Immature natural killer cell (primary cell): ENCODE measurements around the gene MAP7. TPM values are rescaled to one million over a fixed set of nuclear protein-coding genes. Genes with fewer than 3 reads are reported as not detected.

Source experiments
- DNase-seq, 3 donors: peaks; one replicate each; pipeline ENCODE4 v3.0.0; 2022; ENCODE audit warnings: mixed read lengths in 1 of 3
- H3K27ac Mint-ChIP-seq, 6 donors: one replicate each; pipeline ENCODE4 v1.8.0; 2020; ENCODE audit warnings: mixed read lengths in 6 of 6, mild to moderate bottlenecking in 5 of 6, inconsistent platforms in 4 of 6, moderate library complexity in 3 of 6
- H3K27me3 Mint-ChIP-seq, 3 donors: one replicate each; pipeline ENCODE4 v1.8.0; 2020 to 2021; ENCODE audit warnings: low read depth in 3 of 3, mild to moderate bottlenecking in 3 of 3, mixed read lengths in 3 of 3, moderate library complexity in 3 of 3, inconsistent platforms in 1 of 3
- H3K36me3 Mint-ChIP-seq, 3 donors: one replicate each; pipeline ENCODE4 v1.8.0; 2020; ENCODE audit warnings: mixed read lengths in 3 of 3, inconsistent platforms in 2 of 3, mild to moderate bottlenecking in 2 of 3
- H3K4me1 Mint-ChIP-seq, 2 donors: one replicate each; pipeline ENCODE4 v1.8.0; 2020; ENCODE audit warnings: inconsistent platforms in 2 of 2, mild to moderate bottlenecking in 2 of 2, mixed read lengths in 2 of 2, moderate library complexity in 1 of 2
- H3K4me3 Mint-ChIP-seq, 5 donors: one replicate each; pipeline ENCODE4 v1.8.0; 2020; ENCODE audit warnings: mild to moderate bottlenecking in 5 of 5, mixed read lengths in 5 of 5, inconsistent platforms in 3 of 5, moderate library complexity in 3 of 5
- H3K9me3 Mint-ChIP-seq, 6 donors: one replicate each; pipeline ENCODE4 v1.8.0; 2020; ENCODE audit warnings: mild to moderate bottlenecking in 6 of 6, mixed read lengths in 6 of 6, inconsistent platforms in 4 of 6, moderate library complexity in 3 of 6
- polyA plus RNA-seq, 3 donors: library from polyadenylated mRNA; unstranded; fragments of 300-500 nt; fragmentation: Illumina TruSeq; gene quantifications; one replicate each; pipeline ENCODE4 v1.2.3, GENCODE V29; 2021

MAP7 gene
- polyA plus RNA-seq, 3 donors from 2014 or later, result 0.07 to 0.41 TPM; not detected in 1

DNA sequence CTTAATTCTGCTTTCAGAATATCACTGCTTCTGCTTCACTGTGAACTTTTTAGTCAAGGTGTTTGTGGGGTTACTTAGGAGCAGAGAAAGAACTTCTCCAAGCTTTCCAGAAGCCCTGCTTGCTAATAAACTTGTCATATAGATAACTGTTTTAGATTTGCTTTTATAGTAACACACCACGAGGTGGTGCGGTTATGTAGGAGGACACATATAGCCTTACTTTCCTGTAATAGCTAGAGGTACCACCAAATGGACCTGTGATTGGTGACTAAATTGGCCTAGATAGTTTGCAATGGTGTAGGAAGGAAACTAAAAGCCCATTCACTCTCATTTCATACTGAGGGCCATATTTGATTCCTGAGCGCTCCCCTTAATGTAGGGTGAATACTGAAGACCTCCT lies 208.3 kb downstream of the MAP7 start:
- H3K36me3 Mint-ChIP-seq, result no peaks in the 10 kb centered on the region
- no peaks in the 10 kb centered on the region for H3K9me3 Mint-ChIP-seq
- DNase-seq, result no peak
- peaks cover 0 to 2% (median 0%) of the 10 kb centered on the region in 3 donors for H3K27me3 Mint-ChIP-seq
- no peaks in the 10 kb centered on the region for H3K4me1 Mint-ChIP-seq
- no peak overlapping the region for H3K4me3 Mint-ChIP-seq
- no peak overlapping the region for H3K27ac Mint-ChIP-seq

DNA sequence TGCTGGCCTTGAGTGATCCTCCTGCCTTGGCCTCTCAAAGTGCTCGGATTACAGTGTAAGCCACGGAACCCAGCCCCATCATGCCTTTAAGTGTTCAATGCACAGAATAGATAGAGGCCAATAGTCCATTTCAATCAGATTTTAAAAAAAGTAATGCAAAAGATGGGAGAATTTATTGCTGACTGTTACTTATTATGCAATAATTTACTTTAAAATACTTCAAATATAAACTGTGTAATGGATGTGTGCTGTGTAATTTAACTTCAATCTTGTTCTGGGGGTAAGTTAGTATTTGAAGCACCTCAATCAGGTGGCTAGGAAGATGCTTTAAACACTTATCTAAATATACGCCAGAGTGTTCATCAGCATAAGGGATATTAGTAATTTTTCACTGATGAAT lies 208.9 kb downstream of the MAP7 start:
- Mint-ChIP-seq H3K4me3 (no peak overlapping the region), H3K27me3 (peaks cover 0 to 2% (median 0%) of the 10 kb centered on the region in 3 donors), H3K4me1 (no peaks in the 10 kb centered on the region)

DNA sequence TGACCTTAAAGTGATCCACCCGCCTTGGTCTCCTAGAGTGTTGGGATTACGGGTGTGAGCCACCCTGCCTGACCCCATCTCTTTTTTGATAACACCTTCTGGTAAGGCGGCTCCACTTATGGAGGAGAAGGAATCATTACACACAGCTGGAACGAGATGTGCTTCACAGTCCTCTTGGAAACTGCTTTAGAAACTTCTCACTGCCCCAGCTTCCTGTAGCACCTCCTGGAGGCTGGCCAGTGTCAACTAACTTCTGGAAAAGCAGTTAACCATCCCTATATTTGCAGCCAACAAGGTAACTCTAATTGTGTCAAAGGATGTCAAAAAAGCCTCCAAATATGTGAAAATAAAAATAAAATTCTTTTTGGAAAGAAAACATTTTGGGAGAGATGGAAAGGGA lies 211.7 kb downstream of the MAP7 start:
- Mint-ChIP-seq H3K4me3 (no peak overlapping the region), H3K4me1 (no peaks in the 10 kb centered on the region), H3K9me3 (no peaks in the 10 kb centered on the region), H3K27me3 (peaks cover 0 to 4% (median 2%) of the 10 kb centered on the region in 3 donors), H3K27ac (no peak overlapping the region), H3K36me3 (no peaks in the 10 kb centered on the region)
- DNase-seq, result no peak

More for the DNA sequence above, 208.9 kb downstream of the MAP7 start:
- no peak overlapping the region for H3K27ac Mint-ChIP-seq
- no peaks in the 10 kb centered on the region for H3K9me3 Mint-ChIP-seq
- DNase-seq, result no peak
- no peaks in the 10 kb centered on the region for H3K36me3 Mint-ChIP-seq

DNA sequence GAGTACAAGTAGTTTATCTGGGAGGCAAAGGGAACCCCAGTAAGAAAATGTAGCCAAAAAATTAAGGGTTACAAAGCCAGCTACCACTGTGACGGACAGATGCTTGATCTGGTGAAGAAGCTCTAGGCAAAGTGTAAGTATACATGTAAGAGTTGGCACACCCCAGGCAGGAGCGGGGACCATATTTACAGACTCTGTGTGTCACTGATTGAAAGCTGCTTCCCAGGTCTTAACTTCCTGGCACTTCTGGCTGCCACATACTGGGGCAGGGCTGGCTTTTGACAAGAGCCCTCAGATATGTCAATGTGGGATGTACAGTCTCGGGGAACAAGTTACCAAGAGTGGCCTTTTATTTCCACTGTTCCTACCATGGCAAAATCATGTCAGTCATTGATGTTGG lies 212.6 kb downstream of the MAP7 start:
- Mint-ChIP-seq H3K4me3 (no peak overlapping the region), H3K27ac (no peak overlapping the region), H3K9me3 (no peaks in the 10 kb centered on the region), H3K27me3 (peaks cover 0 to 4% (median 2%) of the 10 kb centered on the region in 3 donors), H3K4me1 (no peaks in the 10 kb centered on the region), H3K36me3 (no peaks in the 10 kb centered on the region)
- DNase-seq, result no peak

DNA sequence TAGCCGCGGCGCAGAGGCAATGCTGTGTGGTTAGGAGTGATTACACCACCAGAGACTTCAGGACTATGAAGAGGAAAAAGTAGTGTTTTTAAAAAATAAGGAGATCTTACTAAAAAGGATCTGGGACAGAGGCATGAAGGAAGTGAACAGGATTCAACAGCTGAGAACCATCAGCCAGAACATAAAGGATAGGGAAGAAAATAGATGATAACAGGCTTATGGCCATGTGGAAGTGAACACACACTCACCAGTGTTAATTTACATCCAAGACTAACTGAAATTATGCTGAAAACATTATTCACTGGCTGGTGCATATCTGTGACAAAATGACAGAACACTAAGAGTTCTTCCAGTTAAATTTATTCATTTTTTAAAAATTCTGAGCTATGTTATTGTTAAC lies 213.1 kb downstream of the MAP7 start:
- Mint-ChIP-seq H3K36me3 (no peaks in the 10 kb centered on the region), H3K4me1 (no peaks in the 10 kb centered on the region), H3K27ac (no peak overlapping the region), H3K27me3 (peaks cover 0 to 4% (median 2%) of the 10 kb centered on the region in 3 donors), H3K4me3 (no peak overlapping the region), H3K9me3 (no peaks in the 10 kb centered on the region)
- no peak for DNase-seq

DNA sequence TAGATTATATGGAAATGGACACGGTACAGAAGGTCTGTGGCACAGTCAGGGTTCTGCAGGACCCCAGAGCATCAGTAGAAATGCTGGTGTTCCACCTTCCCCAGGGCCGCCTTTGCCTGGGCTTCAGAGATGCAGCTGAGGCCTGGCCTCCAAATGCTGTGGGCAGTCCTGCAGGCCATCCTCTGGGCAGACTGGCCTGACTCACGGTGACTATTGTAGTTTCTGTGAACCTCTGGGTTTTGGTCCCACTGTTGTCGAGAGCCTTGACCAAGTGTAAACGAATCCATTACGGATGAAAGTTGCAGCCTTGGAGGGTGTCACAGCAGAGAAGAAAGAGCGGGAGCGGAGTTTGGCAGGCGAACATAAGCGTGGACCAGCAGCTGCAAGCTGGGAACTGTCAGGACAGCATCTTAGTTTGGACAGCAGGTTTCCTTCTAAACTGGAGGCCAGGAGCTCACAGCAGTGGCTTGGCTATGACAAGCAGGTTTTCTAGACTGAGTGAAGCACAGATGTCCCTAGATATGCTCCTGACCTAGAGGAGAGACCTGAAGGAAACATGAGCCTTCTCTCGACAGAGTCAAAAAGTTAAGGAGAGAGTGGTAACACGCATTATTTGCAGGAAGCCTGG lies 214.4 kb downstream of the MAP7 start:
- Mint-ChIP-seq H3K27me3 (peaks cover 0 to 4% (median 2%) of the 10 kb centered on the region in 3 donors), H3K36me3 (no peaks in the 10 kb centered on the region), H3K4me3 (no peak overlapping the region), H3K4me1 (no peaks in the 10 kb centered on the region), H3K9me3 (no peaks in the 10 kb centered on the region), H3K27ac (no peak overlapping the region)
- no peak for DNase-seq

DNA sequence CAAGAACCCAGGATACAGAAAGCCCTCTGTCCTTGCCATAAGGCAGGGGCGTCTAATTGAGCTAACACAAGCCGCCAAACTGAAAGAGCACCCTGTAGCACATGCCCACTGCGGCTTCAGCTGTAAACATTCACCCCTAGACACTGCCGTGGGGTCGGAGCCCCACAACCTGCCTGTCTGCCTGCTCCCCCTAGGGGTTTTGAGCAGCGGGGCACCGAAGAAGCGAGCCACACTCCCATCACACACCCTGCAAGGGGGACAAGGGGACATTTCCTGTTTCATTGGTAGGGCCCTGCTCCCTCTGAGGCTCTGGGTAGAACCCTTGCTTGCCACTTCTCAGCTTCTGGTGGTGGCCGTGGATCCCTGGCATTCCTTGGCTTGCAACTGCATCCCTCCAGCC lies 215.4 kb downstream of the MAP7 start:
- H3K9me3 Mint-ChIP-seq, result no peaks in the 10 kb centered on the region
- no peak for DNase-seq
- H3K27me3 Mint-ChIP-seq, result peaks cover 0 to 4% (median 2%) of the 10 kb centered on the region in 3 donors
- H3K4me3 Mint-ChIP-seq, result no peak overlapping the region
- H3K36me3 Mint-ChIP-seq, result no peaks in the 10 kb centered on the region
- H3K4me1 Mint-ChIP-seq, result no peaks in the 10 kb centered on the region
- H3K27ac Mint-ChIP-seq, result no peak overlapping the region

- Mint-ChIP-seq H3K27ac (no peak overlapping the region), H3K27me3 (peaks cover 0 to 4% (median 2%) of the 10 kb centered on the region in 3 donors), H3K4me1 (no peaks in the 10 kb centered on the region), H3K9me3 (no peaks in the 10 kb centered on the region), H3K4me3 (no peak overlapping the region), H3K36me3 (no peaks in the 10 kb centered on the region)
- DNase-seq, result no peak
Observed at GRCh38 chr6:136334465-136334846, 215.8 kb downstream of the MAP7 start.

DNA sequence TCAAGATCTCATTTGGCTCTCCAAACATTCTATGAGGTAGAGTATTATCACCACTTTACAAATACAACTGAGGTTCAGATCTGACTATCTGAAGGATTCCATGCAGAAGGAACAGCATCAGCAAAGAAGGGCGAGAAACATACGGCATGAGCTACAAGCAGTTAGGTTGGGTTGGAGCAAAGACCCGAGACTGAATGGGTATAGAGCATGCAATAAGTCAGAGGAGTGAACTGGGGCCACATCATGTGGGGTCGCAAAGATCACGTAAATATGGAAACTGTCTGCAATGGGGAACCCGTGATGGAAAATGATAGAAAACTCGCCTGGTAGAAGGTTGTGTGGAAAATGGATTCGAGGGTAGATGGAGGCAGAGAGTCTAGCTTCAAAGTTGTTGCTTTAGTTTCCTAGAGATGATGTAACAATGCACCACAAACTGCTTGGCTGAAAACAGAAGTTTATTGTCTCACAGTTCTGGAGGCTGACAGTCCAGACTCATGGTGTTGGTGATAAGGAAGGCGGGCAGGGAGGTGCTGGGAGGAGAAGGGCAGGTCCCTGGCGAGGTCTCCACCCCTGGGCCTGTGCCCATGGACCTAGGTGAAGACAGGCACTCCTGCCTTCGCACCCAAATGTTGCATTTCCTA lies 216.3 kb downstream of the MAP7 start:
- no peak overlapping the region for H3K27ac Mint-ChIP-seq

DNA sequence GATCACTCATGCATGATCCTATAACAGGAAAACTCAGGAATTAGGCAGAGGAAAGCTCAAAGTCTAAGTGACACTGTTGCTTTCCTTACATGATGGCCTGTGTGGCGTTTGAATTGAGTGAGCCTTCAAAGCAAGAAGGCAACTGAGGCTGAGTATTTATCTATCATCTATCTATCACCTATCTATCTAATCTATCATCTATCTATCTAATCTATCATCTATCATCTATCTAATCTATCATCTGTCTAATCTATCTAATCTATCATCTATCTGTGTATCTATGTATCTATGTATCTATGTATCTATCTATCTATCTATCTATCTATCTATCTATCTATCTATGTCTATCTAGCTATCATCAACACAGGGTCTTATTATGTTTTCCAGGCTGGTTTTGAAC lies 218.8 kb downstream of the MAP7 start:
- Mint-ChIP-seq H3K9me3 (no peaks in the 10 kb centered on the region), H3K36me3 (no peaks in the 10 kb centered on the region), H3K4me3 (no peak overlapping the region), H3K4me1 (no peaks in the 10 kb centered on the region), H3K27me3 (peaks cover 0 to 4% (median 2%) of the 10 kb centered on the region in 3 donors), H3K27ac (no peak overlapping the region)
- no peak for DNase-seq

More for the DNA sequence above, 216.3 kb downstream of the MAP7 start:
- Mint-ChIP-seq H3K36me3 (no peaks in the 10 kb centered on the region), H3K4me3 (no peak overlapping the region), H3K4me1 (no peaks in the 10 kb centered on the region), H3K9me3 (no peaks in the 10 kb centered on the region), H3K27me3 (peaks cover 0 to 4% (median 2%) of the 10 kb centered on the region in 3 donors)
- no peak for DNase-seq

GRCh38 chr6:136330634-136331033 lies 219.6 kb downstream of the MAP7 start:
- Mint-ChIP-seq H3K27me3 (peaks cover 0 to 4% (median 2%) of the 10 kb centered on the region in 3 donors), H3K4me3 (no peak overlapping the region), H3K4me1 (no peaks in the 10 kb centered on the region), H3K9me3 (no peaks in the 10 kb centered on the region), H3K27ac (no peak overlapping the region), H3K36me3 (no peaks in the 10 kb centered on the region)
- no peak for DNase-seq

GRCh38 chr6:136326038-136326553 lies 224.1 kb downstream of the MAP7 start:
- Mint-ChIP-seq H3K27me3 (no peaks in the 10 kb centered on the region), H3K9me3 (no peaks in the 10 kb centered on the region), H3K4me3 (no peak overlapping the region), H3K4me1 (no peaks in the 10 kb centered on the region), H3K27ac (no peak overlapping the region), H3K36me3 (no peaks in the 10 kb centered on the region)
- peak in 1 of 3 donors; percentile 3 for DNase-seq

GRCh38 chr6:136324686-136325380 lies 225.4 kb downstream of the MAP7 start:
- Mint-ChIP-seq H3K36me3 (no peaks in the 10 kb centered on the region), H3K4me3 (no peak overlapping the region), H3K9me3 (no peaks in the 10 kb centered on the region), H3K4me1 (no peaks in the 10 kb centered on the region), H3K27me3 (peaks cover 0 to 2% (median 0%) of the 10 kb centered on the region in 3 donors), H3K27ac (no peak overlapping the region)
- no peak for DNase-seq

DNA sequence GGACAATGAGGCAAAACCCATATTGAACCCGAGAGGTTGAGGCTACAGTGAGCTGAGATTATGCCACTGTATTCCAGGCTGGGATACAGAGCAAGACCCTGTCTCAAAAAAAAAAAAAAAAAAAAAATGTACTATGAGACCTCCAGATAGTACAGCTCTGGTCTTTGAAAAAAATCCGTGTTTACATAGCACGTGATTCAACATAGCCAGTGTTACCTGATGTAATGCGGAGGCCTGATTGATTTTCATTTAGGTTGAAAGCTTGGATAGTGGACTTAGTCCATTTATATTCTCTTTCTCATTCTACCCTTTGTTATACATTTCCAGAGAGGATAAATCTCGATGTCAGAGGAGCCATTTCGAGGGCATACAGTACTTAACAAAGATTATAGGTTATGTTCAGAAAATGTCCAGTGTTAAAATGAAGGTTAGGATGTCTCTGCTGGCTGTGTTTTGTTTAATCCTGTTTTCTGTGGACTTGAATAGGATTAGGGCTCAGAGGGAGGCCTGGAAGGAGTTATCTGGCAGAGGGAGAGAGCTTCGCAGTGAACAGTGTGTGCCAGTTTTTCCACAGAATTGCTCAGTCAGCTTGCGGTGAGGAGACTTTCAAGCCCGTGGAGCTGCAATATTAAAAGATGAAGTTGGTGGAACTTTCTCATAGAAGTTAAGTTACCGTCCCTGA lies 226.7 kb downstream of the MAP7 start:
- H3K36me3 Mint-ChIP-seq, result no peaks in the 10 kb centered on the region
- no peaks in the 10 kb centered on the region for H3K9me3 Mint-ChIP-seq
- no peak overlapping the region for H3K4me3 Mint-ChIP-seq

More for the DNA sequence above, 226.7 kb downstream of the MAP7 start:
- Mint-ChIP-seq H3K4me1 (no peaks in the 10 kb centered on the region), H3K27me3 (peaks cover 0 to 2% (median 0%) of the 10 kb centered on the region in 3 donors), H3K27ac (no peak overlapping the region)
- no peak for DNase-seq
